CD14-positive monocyte (primary cell): ENCODE results near the gene OAT. TPM values are rescaled to one million over a fixed set of nuclear protein-coding genes. Genes with fewer than 3 reads are reported as not detected.

Source experiments
- DNase-seq, 3 donors: peaks; one replicate each; pipeline ENCODE4 v3.0.0-alpha.2; 2011 to 2022
- H2AFZ ChIP-seq: 2 replicates; pipeline ENCODE4 v1.6.0; 2012; ENCODE audit warnings: mild to moderate bottlenecking, low read depth, low read length, inconsistent platforms; ENCODE audit not compliant: insufficient read depth, poor library complexity, severe bottlenecking
- H3K27ac ChIP-seq, 2 donors: 1 replicate in 1 of 2; 2 replicates in 1 of 2; pipeline ENCODE4 v1.5.1; 2012 to 2013; ENCODE audit warnings: low read length in 2 of 2, control low read depth in 1 of 2, inconsistent platforms in 1 of 2, low read depth in 1 of 2, mild to moderate bottlenecking in 1 of 2
- H3K27me3 ChIP-seq, 2 donors: one replicate each; pipeline versions ENCODE4 v1.6.0 to v1.6.1; 2011 to 2013; ENCODE audit warnings: low read length in 2 of 2; ENCODE audit not compliant: control insufficient read depth in 2 of 2, insufficient read depth in 2 of 2
- H3K36me3 ChIP-seq, 2 donors: replicated peaks in 1 of 2; 1 replicate in 1 of 2; 2 replicates in 1 of 2; pipeline versions ENCODE4 v1.5.1 to v1.6.1; 2012 to 2013; ENCODE audit warnings: low read length in 2 of 2, control low read depth in 1 of 2, inconsistent platforms in 1 of 2, mild to moderate bottlenecking in 1 of 2; ENCODE audit not compliant: insufficient read depth in 2 of 2, control insufficient read depth in 1 of 2
- H3K4me1 ChIP-seq, 2 donors: 1 replicate in 1 of 2; 2 replicates in 1 of 2; pipeline versions ENCODE4 v1.5.1 to v1.6.1; 2012 to 2013; ENCODE audit warnings: low read length in 2 of 2, control low read depth in 1 of 2, inconsistent platforms in 1 of 2, mild to moderate bottlenecking in 1 of 2, moderate library complexity in 1 of 2; ENCODE audit not compliant: insufficient read depth in 2 of 2, control insufficient read depth in 1 of 2
- H3K4me2 ChIP-seq: replicated peaks from 2 replicates; pipeline ENCODE3; 2012; ENCODE audit warnings: low read length, moderate library complexity, mild to moderate bottlenecking; ENCODE audit not compliant: poor library complexity, severe bottlenecking; ENCODE audit errors: extremely low read depth
- H3K4me3 ChIP-seq, 3 experiments: fragments of 200-600 bp in 1 of 3; sonication (generic) in 1 of 3; replicated peaks in 1 of 3; 1 replicate in 2 of 3; 2 replicates in 1 of 3; pipeline ENCODE4 v1.5.1; 2011 to 2013; ENCODE audit warnings: low read length in 3 of 3, mild to moderate bottlenecking in 3 of 3, control low read depth in 2 of 3, low read depth in 2 of 3, inconsistent platforms in 1 of 3, moderate library complexity in 1 of 3
- H3K79me2 ChIP-seq: 2 replicates; pipeline ENCODE4 v1.6.0; 2012; ENCODE audit warnings: mild to moderate bottlenecking, control low read depth, inconsistent platforms, low read length, moderate library complexity; ENCODE audit not compliant: insufficient read depth
- H3K9ac ChIP-seq: 2 replicates; pipeline ENCODE4 v1.6.0; 2017; ENCODE audit warnings: low read length, mild to moderate bottlenecking; ENCODE audit not compliant: insufficient read depth, poor library complexity, severe bottlenecking
- H3K9me3 ChIP-seq, 2 donors: replicated peaks in 1 of 2; 1 replicate in 1 of 2; 2 replicates in 1 of 2; pipeline versions ENCODE4 v1.5.1 to v1.6.1; 2012 to 2013; ENCODE audit warnings: low read length in 2 of 2, control low read depth in 1 of 2; ENCODE audit not compliant: control insufficient read depth in 1 of 2, insufficient read depth in 1 of 2
- H4K20me1 ChIP-seq: 2 replicates; pipeline ENCODE4 v1.6.0; 2012; ENCODE audit warnings: mild to moderate bottlenecking, low read length, control low read depth, moderate library complexity; ENCODE audit not compliant: insufficient read depth
- H3K27ac Mint-ChIP-seq, 7 donors: one replicate each; pipeline ENCODE4 v1.8.0; 2020; ENCODE audit warnings: mild to moderate bottlenecking in 7 of 7, mixed read lengths in 7 of 7, moderate library complexity in 6 of 7, inconsistent platforms in 2 of 7
- H3K27me3 Mint-ChIP-seq, 3 donors: one replicate each; pipeline ENCODE4 v1.8.0; 2021 to 2022; ENCODE audit warnings: low read depth in 3 of 3, mild to moderate bottlenecking in 3 of 3, mixed read lengths in 3 of 3, moderate library complexity in 3 of 3, inconsistent platforms in 1 of 3
- H3K36me3 Mint-ChIP-seq, 2 donors: one replicate each; pipeline ENCODE4 v1.8.0; 2020; ENCODE audit warnings: mixed read lengths in 2 of 2, inconsistent platforms in 1 of 2, mild to moderate bottlenecking in 1 of 2
- H3K4me1 Mint-ChIP-seq: one replicate; pipeline ENCODE4 v1.8.0; 2020; ENCODE audit warnings: mild to moderate bottlenecking, mixed read lengths
- H3K4me3 Mint-ChIP-seq, 2 donors: one replicate each; pipeline ENCODE4 v1.8.0; 2020; ENCODE audit warnings: mild to moderate bottlenecking in 2 of 2, mixed read lengths in 2 of 2, moderate library complexity in 1 of 2
- H3K9me3 Mint-ChIP-seq, 7 donors: one replicate each; pipeline ENCODE4 v1.8.0; 2020 to 2022; ENCODE audit warnings: mixed read lengths in 7 of 7, mild to moderate bottlenecking in 6 of 7, moderate library complexity in 6 of 7, inconsistent platforms in 2 of 7
- CTCF ChIP-seq: fragments of 200-600 bp; IDR thresholded peaks from one replicate; pipeline ENCODE4 v1.8.0; 2022; ENCODE audit warnings: antibody characterized with exemption, mild to moderate bottlenecking
- WGBS: methylation state at CpG from one replicate; pipeline ENCODE4 v1.1.5; 2013; ENCODE audit warnings: missing lambda C conversion rate; ENCODE audit not compliant: insufficient coverage; 5-methylcytosine and 5-hydroxymethylcytosine counted together
- intact Hi-C, 2 donors: fragments of 100-400 bp; cut with micrococcal nuclease; formaldehyde crosslinking; loops; one replicate each; pipeline versions ENCODE4 v1.15.0 to v1.15.1; 2023
- polyA plus RNA-seq, 3 donors: library from polyadenylated mRNA; depleted of rRNA in 1 of 3; unstranded in 2 of 3; stranded (reverse) in 1 of 3; fragments of 300-500 nt in 2 of 3; fragments of >200 nt in 1 of 3; fragmentation: Illumina TruSeq in 2 of 3; gene quantifications; 1 replicate in 2 of 3; 2 replicates in 1 of 3; pipeline ENCODE4 v1.2.3, GENCODE V29; 2012 to 2021

OAT gene
- polyA plus RNA-seq, 3 donors, result 83.5 to 89.6 (median 87.3) TPM

- no CpG with 5 or more reads among the region's 2 CpGs for whole genome bisulfite sequencing
- TF ChIP-seq CTCF, result no peak
- Histone ChIP-seq H4K20me1 (peaks cover 39% of the 10 kb centered on the region), H3K79me2 (peaks cover 52% of the 10 kb centered on the region), H3K27me3 (peaks cover 2 to 11% of the 10 kb centered on the region in 2 donors), H3K27ac (no peak overlapping the region), H3K4me2 (no peak overlapping the region), H3K4me3 (no peak overlapping the region), H3K9ac (no peak overlapping the region), H2AFZ (no peak overlapping the region), H3K4me1 (peaks cover 14 to 35% of the 10 kb centered on the region in 2 donors), H3K36me3 (peaks cover 4 to 15% of the 10 kb centered on the region in 2 donors), H3K9me3 (no peaks in the 10 kb centered on the region)
- peaks cover 10 to 12% (median 11%) of the 10 kb centered on the region in 3 donors for H3K27me3 Mint-ChIP-seq
- peaks cover 29% of the 10 kb centered on the region in 2 donors for H3K36me3 Mint-ChIP-seq
- H3K4me1 Mint-ChIP-seq, result peaks cover 25% of the 10 kb centered on the region
- DNase-seq, result no peak
- intact Hi-C loops, result no loop called here
- no peak overlapping the region for H3K4me3 Mint-ChIP-seq
- peaks cover 0 to under 1% (median 0%) of the 10 kb centered on the region in 7 donors for H3K9me3 Mint-ChIP-seq
- H3K27ac Mint-ChIP-seq, result no peak overlapping the region
Observed at GRCh38 chr10:124415210-124415609, 3.5 kb downstream of the OAT start.

GRCh38 chr10:124414076-124414475, 4.6 kb downstream of the OAT start:
- Histone ChIP-seq H3K4me2 (no peak overlapping the region), H3K79me2 (peaks cover 52% of the 10 kb centered on the region)

More at GRCh38 chr10:124414076-124414475, 4.6 kb downstream of the OAT start:
- TF ChIP-seq CTCF, result no peak
- H3K4me3 ChIP-seq, result no peak overlapping the region
- H3K27me3 ChIP-seq, result no peaks in the 10 kb centered on the region
- H4K20me1 ChIP-seq, result peaks cover 39% of the 10 kb centered on the region
- peaks cover 21% of the 10 kb centered on the region for H3K4me1 Mint-ChIP-seq
- peaks cover 7 to 25% of the 10 kb centered on the region in 2 donors for H3K36me3 ChIP-seq
- no peak overlapping the region for H3K27ac Mint-ChIP-seq
- H3K9me3 ChIP-seq, result no peaks in the 10 kb centered on the region
- H3K9me3 Mint-ChIP-seq, result no peaks in the 10 kb centered on the region
- intact Hi-C loops, result no loop called here
- no peak overlapping the region for H3K27ac ChIP-seq
- H3K9ac ChIP-seq, result no peak overlapping the region
- DNase-seq, result no peak
- peaks cover under 1 to 2% (median 2%) of the 10 kb centered on the region in 3 donors for H3K27me3 Mint-ChIP-seq
- H3K4me1 ChIP-seq, result peaks cover 10 to 30% of the 10 kb centered on the region in 2 donors
- H3K4me3 Mint-ChIP-seq, result no peak overlapping the region
- H3K36me3 Mint-ChIP-seq, result peaks cover 36 to 37% of the 10 kb centered on the region in 2 donors
- H2AFZ ChIP-seq, result no peak overlapping the region
- 83% methylated on average over 3 of the region's 4 CpGs for WGBS
